Measurements from ENCODE around the gene ABCA10.

ABCA10 gene

DNA sequence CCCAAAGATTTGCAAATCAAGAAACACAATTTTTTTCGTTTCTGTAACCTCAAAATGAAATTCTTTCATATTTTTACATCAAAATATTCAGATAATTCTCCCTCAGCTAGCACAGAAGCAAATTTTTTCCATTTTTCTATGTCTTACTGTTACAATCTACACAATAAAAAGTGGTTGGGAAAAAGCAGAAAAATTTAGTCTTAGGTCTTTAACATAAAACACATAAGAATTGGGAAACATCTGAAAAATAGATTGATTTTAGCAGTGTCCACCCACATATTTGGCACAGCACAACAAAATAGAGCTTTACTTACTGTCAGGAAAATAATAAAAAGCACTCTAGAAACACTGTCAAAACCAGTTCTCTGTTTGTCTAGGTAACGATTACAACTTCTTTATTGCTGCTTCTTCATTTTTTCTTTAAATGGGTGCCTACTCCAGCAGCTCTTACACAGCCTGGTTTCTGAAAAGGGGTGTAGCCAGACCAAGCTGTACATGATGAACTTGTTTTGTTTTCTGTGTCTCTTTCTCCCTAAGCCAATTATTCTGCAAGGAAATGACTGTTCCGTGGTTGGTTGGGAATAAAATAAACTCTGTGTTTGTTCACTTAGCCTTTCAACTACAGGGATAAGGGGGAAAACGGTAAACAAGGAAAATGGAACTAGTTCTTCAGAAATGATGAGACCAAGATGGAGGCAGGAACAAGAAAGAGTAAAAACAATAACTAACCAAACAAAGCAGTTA is 87.0 kb downstream of the ABCA10 start, which contains the start of gene ABCA6:
ABCA6 (minus strand) TSS at position 465 of the 744 bp plus-strand sequence. CDS start 1,192 bp downstream, outside the sequence.
- no peak for DNase-seq (ENCODE audit: extremely low read depth, low read depth)
- H3K4me3 ChIP-seq (replicated peaks; ENCODE audit: low read depth, low read length), result no peak within 1 kb of the TSS
- no peak for TF ChIP-seq CTCF (IDR thresholded peaks at IDR 0.05; ENCODE audit: low read depth, low read length, missing control alignments)

GRCh38 chr17:69134112-69134511 is 94.5 kb downstream of the ABCA10 start:
- DNase-seq (ENCODE audit: extremely low read depth, low read depth), result no peak
- H3K4me3 ChIP-seq (replicated peaks; ENCODE audit: low read depth, low read length), result no peak overlapping the region
- no peak for TF ChIP-seq CTCF (IDR thresholded peaks at IDR 0.05; ENCODE audit: low read depth, low read length, missing control alignments)

GRCh38 chr17:69130627-69131296 is 97.9 kb downstream of the ABCA10 start:
- H3K4me3 ChIP-seq (replicated peaks; ENCODE audit: low read depth, low read length), result no peak overlapping the region
- no peak for TF ChIP-seq CTCF (IDR thresholded peaks at IDR 0.05; ENCODE audit: low read depth, low read length, missing control alignments)
- no peak for DNase-seq (ENCODE audit: extremely low read depth, low read depth)

- no peak for TF ChIP-seq CTCF (IDR thresholded peaks at IDR 0.05; ENCODE audit: low read depth, low read length, missing control alignments)
- no peak overlapping the region for H3K4me3 ChIP-seq (replicated peaks; ENCODE audit: low read depth, low read length)
- DNase-seq (ENCODE audit: extremely low read depth, low read depth), result no peak
Observed at GRCh38 chr17:69123626-69124025, 105.0 kb downstream of the ABCA10 start.

DNA sequence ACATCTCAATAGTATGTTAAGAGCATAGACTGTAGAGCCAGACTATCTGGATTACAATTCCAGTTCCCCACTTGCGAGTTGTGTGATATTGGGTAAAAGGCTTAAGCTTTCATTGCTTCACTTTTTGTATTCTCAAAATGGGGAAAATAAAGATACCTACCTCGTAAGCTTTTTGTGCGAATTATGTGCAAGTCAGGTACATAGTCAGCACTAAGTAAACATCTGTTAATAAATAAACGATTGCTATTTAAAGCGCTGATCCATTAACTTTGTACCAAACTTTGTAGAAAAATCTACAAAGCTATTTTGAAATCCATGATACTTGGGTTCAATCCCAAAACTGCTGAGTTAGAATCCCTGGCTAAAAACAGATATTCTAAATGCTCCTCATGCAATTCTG is 106.6 kb downstream of the ABCA10 start:
- no peak overlapping the region for H3K4me3 ChIP-seq (replicated peaks; ENCODE audit: low read depth, low read length)
- no peak for TF ChIP-seq CTCF (IDR thresholded peaks at IDR 0.05; ENCODE audit: low read depth, low read length, missing control alignments)

GRCh38 chr17:69117855-69118784 is 110.5 kb downstream of the ABCA10 start:
- no peak for DNase-seq (ENCODE audit: extremely low read depth, low read depth)
- TF ChIP-seq CTCF (IDR thresholded peaks at IDR 0.05; ENCODE audit: low read depth, low read length, missing control alignments), result no peak
- no peak overlapping the region for H3K4me3 ChIP-seq (replicated peaks; ENCODE audit: low read depth, low read length)

More for the DNA sequence above, 106.6 kb downstream of the ABCA10 start:
- DNase-seq (ENCODE audit: extremely low read depth, low read depth), result no peak

Measured in HFF-Myc (cell line).